ENCODE data around the gene EIF2AK2.

EIF2AK2 gene

DNA sequence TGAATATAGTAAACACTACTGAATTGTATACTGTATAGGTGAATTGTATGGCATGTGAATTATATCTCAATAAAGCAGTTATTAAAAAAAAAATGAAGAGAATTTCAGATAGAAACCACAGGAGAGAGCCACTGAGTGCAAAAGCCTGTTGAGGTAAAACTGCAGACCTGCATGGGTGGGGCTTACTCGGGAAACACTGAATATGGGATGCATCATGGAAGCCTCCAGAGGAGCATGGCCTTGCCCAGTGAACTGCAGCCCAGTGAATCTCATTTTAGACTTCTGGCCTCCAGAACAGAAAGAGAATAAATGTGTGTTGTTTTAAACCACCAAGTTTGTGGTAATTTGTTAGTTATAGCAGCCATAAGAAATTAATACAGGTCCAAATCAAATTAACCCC is 56.7 kb downstream of the EIF2AK2 start:
- no peak for DNase-seq (ENCODE audit: low read depth in 2 of 2)

DNA sequence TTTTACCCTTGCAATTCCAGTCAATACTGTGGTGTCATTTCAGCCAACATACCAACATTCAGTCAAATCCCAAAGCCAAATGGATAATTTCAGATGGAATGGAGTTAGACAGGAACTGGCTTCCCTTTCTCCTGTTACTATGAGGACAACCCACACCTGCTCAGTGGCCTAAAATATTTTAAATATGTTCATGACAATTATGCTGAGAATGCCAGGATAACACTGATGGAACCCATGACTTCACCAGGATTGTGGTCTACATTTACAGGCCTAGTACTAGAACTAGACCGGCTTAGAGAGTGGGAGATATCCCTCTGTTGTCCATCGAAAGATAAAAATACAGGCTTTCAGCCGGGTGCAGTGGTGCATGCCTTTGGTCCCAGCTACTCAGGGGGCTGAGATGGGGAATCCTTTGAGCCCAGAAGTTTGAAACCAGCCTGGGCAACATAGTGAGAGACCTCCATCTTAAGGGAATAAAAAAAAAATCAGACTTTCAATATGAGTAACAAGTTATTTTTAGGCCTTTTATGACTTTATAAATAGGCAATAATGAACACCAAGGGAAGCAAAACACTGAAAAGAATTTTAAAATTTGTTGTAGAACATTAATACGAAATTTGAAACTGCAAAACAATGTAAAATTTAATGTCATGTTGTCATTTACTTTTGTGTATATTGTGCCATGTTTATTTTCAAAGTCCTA is 58.2 kb downstream of the EIF2AK2 start:
- DNase-seq (ENCODE audit: low read depth in 2 of 2): no peak

DNA sequence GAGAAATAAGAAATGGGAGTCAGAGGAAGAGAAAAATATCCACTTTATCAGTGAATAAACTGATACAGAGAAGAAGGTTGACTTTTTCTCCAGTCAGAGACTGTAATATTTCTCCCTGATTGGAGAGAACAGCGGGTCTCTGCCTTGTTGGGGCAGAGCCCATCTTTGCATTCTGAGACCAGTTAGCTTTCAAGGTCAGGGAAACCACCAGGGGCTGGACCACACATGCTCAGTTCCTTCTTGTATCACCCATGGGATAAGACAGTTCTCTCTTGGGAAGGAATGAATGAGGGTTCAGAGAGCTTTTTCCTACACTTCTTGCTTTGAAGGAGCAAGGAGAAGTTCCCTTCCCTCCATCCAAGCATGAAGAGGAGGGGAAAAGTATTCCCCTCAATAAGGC is 60.2 kb downstream of the EIF2AK2 start:
- no peak for DNase-seq (ENCODE audit: low read depth in 2 of 2)

DNA sequence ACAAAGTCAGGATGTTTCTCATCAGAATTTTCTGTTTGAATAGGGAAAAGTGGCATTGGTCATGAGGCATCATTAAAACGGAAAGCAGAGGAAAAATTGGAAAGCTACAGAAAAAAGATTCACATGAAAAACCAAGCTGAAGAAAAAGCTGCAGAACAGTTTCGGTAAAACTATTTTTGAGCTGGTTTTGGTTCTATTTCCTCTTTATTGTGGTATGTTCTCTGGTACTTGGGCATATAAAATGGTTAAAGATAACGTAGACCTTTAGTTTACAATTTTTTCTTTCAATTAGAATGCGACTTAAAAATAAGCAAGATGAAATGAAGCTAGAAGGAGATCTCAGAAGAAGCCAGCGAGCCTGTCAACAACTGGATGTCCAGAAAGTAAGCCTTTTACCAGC is 64.9 kb downstream of the EIF2AK2 start:
- no peak for DNase-seq (ENCODE audit: low read depth in 2 of 2)

DNA sequence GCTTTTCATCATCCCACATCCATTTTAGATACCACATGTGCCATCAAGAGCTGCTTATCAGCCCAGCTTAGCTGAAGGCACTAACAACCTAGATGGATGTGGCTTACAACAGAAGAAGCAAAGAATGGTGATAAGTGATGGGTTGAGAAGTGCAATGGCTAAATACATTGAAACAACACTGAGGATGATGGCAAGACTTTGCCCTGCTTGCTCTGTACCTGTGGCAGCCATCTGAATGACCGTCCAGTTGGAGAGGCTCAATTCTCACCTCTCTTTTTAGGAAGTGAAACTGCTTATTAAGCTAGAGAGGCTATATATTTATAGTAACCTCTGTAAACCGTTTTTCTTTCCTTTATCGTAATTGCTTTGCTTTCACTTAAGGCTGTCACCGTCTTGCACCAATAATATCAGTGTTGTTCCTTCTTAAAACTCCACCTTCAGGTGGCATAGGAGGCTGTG is 66.7 kb downstream of the EIF2AK2 start:
- no peak for DNase-seq (ENCODE audit: low read depth in 2 of 2)

DNA sequence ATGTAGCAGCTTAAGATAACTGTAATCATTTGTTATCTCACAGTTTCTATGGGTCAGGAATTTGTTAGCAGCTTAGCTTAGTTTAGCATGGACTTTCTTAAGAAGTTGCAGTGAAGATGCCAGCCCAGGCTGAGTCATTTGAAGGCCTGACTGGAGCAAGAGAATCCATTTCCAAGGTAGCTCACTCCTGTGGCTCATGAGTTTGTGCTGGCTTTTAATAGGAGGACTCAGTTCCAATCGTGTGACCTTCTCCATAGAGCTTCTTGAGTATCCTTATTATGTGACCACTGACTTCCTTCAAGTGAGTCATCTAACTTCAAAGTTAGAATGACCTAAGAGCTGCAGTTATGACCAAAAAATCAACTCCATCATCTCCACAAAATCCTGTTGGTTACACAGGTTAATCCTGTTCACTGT is 71.0 kb downstream of the EIF2AK2 start:
- no peak for DNase-seq (ENCODE audit: low read depth in 2 of 2)

DNA sequence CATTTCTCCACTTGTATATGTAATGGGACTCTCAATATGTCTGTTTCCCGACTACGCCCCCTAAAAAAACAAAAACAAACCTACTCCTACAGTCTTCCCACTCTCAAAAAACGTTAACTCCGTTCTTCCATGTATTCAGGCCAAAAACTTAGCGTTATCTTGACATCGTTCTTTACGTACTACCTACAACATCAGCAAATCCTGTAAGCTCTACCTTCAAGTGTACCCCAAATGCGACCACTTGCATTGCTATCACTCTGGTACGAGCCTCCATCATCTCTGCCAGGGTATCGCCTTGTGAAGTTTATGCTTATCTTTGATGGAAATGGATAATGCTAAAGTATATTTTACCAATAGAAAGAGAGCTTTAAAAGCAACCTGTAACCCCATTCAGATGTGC is 72.0 kb downstream of the EIF2AK2 start:
- DNase-seq (ENCODE audit: low read depth in 2 of 2): no peak

DNA sequence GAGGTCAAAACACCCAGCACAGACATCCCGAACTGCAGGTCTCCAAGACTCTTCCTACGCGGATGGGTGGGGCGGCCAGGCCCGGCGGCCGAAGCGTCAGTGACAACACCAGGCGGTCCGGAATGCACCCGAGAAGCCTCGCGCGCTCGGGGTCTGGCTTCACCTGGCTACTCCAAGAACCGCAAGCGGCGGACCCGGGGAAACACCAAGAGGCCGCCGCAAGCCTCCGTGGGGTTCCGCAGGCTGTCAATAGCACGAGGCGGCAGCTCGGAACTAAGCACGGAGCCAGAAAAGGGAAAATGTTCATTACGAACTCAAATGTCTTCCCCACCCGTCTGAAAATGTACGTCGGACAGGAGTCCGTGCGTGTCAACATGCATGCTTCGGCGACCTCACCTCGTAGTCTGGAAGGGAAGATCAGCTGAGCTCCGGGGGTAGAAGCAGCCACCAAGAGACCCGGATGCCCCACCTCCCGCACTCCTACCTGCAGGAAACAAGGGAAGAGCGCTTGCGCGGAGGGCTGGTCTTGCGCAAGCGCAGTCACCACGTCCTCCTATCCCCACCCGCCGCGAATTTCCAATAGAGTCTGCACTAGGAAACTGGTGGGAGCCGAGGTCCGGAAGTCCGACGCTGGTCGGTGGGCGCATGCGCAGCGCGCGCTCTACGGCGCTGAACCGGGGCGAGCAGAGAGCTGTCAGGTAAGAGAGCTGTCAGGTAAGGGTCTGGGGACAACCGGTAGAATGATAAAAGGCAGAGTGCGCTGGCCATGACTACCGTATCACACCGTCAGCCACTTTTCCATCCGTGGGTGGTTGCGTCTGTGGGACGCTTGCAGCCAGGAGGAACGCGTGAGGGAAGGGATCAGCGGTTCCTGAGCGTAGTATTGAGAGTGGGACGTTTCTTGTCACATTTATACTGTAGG is 72.6 kb downstream of the EIF2AK2 start, which contains the start of the genes GPATCH11 and HEATR5B:
TSS of gene GPATCH11 (plus strand) at position 646 of the 922 bp plus-strand sequence. CDS start 3,864 bp downstream, outside the sequence.
TSS of gene HEATR5B (minus strand) at position 500 of the 922 bp plus-strand sequence. CDS start 958 bp downstream, outside the sequence.
- DNase-seq (ENCODE audit: low read depth in 2 of 2): peak; percentile 85 to 86

DNA sequence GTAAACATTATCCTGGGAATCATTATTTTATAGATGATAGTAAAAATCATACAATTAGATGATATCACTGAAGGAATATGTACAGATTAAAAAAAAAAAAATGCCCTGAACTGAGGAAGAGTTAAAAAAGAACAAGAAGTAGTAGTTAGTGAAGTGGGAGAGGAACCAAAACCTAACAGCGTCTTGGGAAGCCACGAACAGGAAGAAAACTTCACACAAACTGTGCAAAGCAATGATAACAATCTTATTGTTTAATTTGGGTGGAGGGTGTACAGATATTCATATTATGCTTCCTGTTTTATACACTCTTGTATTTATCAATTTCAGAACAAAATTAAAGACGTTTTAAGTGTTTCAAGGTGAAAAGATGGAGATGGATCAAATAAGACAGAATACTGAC is 76.1 kb downstream of the EIF2AK2 start:
- no peak for DNase-seq (ENCODE audit: low read depth in 2 of 2)

DNA sequence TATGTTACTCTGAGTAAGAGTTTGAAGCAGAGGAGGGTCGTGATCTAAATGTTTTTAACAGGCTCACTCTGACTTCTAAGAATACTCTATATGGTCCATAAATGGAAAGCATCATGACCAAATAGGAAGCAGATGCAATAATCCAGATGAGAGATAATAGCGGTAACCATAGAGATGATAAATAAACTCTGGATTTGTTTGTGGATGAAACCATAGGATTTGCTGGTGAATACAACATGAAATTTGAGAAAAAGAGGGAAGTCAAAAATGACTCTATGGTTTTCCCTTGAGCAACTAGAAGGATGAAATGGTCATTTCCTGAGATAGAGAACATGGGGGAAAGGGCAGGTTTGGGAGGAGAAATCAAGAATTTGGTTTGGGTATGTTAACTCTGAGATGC is 76.5 kb downstream of the EIF2AK2 start:
- no peak for DNase-seq (ENCODE audit: low read depth in 2 of 2)

DNA sequence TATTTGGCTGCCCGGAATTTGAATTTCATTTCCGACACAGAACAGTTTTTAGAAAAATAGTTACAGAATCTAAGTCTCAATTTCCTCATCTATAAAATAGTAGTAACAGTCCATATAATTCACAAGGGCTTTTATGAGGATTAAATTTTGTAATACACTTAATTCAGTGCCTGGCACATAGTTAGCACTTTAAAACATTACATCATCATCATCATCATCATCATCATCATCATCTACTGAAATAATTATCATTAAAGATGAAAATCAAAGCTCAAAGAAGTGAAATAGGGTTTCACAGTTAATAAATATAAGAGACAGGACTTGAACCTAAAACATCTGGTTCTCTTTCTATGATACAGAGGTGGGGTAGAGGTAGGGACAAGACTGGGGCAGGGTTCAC is 85.8 kb downstream of the EIF2AK2 start:
- no peak for DNase-seq (ENCODE audit: low read depth in 2 of 2)

DNA sequence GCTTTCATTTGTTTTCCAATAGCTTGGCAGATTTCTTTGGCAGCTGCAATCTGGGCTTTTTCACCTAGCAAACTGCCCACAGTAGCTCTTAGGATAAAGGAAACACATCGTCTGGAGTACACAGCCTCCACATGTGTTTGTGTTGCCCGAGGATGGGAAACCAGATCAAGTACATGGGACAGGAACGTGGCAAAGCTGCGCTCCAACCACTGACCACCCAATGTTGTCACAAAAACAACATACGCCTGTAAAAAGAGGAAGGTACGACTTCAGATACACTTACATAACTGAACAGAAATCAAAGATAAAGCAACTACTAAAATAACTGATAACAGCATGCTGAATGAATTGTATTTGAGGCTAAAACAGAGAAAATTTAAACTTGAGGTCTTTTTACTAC is 88.1 kb downstream of the EIF2AK2 start:
- no peak for DNase-seq (ENCODE audit: low read depth in 2 of 2)

DNA sequence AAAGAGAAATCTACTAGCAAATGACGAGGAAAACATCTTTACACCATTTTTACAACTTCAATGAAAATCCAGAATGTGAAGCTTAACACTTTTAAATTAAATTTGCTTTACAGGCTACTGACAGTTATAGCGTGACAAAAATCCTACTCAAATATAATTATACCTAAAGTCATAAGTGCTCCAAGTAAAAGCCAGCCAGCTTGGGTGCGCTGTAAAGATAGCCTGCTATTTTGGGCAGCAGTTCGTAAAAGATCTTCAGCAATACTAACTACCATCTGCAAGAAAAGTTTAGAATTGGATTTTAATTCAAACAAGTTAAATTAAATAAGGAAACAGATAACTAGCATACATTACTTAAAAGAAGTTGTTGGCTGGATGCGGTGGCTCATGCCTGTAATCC is 95.0 kb downstream of the EIF2AK2 start:
- no peak for DNase-seq (ENCODE audit: low read depth in 2 of 2)

DNA sequence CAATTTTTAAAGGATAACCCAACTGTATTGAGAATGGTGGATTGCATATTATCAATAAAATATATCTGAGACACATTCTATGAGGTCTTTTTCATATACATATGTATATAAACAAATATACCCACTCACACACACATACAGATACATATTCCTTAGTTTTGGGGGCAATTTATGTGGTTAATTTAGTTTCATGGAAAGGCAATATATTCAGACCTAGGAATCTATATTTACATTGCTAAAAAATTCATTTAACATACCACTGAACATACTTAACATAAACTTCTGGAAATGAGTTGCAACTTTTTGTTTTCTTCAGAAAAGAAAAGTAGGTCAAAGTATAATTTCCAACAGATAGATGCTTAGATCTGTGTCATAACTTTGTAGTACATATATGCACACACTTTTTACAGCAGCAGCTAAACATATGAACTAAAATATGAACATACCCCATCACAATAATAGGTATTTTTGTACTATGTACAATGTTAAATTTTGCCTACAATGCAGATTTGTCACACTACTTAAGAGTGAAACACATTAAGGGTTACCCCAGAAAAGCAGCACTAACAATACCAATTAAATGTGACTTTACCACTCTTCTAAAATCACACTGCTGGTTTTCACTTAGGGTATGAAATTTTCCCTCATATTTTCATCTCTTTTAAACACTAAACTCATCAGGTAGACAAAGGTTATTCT is 95.6 kb downstream of the EIF2AK2 start:
- DNase-seq (ENCODE audit: low read depth in 2 of 2): no peak

DNA sequence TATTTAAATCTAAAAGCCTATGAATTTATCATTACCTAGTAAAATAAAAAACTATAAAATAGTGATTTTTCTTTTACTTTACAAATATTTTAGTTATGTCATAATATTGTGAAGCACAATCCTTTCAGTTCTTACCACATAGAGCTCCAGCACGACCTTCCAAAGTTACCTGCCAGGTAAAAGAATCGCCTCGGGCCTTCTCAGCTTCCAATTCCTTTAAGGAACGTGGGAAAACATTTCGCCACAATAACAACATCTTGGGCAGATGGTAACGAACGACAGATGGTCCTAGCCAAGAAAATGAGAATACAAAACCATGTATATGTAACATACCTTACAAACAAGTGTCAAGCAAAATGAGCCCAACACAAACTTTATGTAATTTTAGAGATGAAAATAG is 96.3 kb downstream of the EIF2AK2 start:
- no peak for DNase-seq (ENCODE audit: low read depth in 2 of 2)

DNA sequence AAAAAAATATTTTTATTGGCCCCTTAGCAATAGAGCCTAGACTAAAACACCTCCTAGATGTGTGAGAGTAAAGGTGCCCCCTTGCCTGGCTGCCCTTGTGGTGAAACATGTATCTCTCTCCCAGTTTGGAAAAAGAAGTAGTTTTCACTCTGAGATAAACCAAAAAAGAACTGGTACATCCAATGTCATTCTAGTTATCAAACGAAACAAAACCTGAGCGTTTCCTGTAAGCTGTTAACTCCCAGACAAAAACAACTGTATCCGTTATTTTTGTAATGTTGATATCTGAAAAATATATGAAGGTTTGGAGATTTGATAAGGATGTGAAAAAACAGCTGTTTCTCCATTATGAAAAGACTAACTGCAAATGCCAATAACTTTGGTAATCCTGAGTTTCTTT is 96.9 kb downstream of the EIF2AK2 start:
- no peak for DNase-seq (ENCODE audit: low read depth in 2 of 2)

DNA sequence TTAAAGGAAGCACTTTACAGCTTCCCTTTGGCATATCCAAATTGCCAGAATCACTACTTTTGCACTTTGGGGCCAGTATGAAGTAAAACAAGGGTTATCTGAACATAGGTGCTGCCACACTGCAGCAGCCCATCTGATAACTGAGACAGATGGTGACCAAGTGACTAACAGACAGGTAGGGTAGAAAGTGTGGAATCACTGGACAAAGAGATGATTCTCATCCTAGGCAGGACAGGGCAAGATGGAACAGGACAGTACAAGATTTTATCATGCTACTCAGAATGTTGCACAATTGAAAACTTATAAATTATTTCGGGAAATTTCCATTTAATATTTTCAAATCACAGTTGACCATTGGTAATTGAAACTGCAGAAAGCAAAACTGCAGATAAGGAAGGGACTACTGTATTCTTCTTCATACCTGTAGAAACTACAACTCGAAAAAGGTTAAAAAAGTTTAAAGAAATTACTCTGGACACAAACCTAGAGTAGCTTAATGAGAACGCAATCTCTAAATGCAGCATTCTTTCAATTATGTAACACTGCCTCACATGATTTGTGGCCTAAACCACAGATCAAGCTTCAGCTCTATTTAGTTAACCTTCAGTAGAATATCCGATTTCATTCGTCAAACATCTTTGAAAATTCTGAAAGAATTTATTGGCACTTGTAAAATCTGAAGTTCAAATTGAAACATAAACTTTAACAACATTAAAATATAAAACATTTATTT is 104.0 kb downstream of the EIF2AK2 start:
- no peak for DNase-seq (ENCODE audit: low read depth in 2 of 2)
